ENCODE measurements around the gene PC. TPM values are rescaled to one million over a fixed set of nuclear protein-coding genes. Genes with fewer than 3 reads are reported as not detected.
A peak's percentile ranks its signal among the peaks of the same experiment; 100 is the strongest.

Gene PC
- total RNA-seq, 1 donor from 2014 or later = 49.1 TPM

- DNase-seq (ENCODE audit: extremely low spot score, unreplicated experiment) = peak; percentile 72
- no peak for TF ChIP-seq CTCF (IDR thresholded peaks at IDR 0.05)
- Mint-ChIP-seq H3K27me3 (ENCODE audit: unreplicated experiment) (no peaks in the 10 kb centered on the region), H3K27ac (ENCODE audit: unreplicated experiment) (no peak overlapping the region), H3K9me3 (ENCODE audit: unreplicated experiment) (no peaks in the 10 kb centered on the region), H3K4me3 (ENCODE audit: unreplicated experiment) (no peak overlapping the region), H3K4me1 (ENCODE audit: unreplicated experiment) (peaks cover 18% of the 10 kb centered on the region), H3K36me3 (ENCODE audit: unreplicated experiment) (peaks cover 15% of the 10 kb centered on the region)
These were observed 110.5 kb downstream of the PC start for GRCh38 chr11:66847461-66848232.

- Mint-ChIP-seq H3K27me3 (ENCODE audit: unreplicated experiment) (no peaks in the 10 kb centered on the region), H3K27ac (ENCODE audit: unreplicated experiment) (peak overlapping the region; percentile 10), H3K4me3 (ENCODE audit: unreplicated experiment) (peak overlapping the region; percentile 4), H3K9me3 (ENCODE audit: unreplicated experiment) (no peaks in the 10 kb centered on the region), H3K36me3 (ENCODE audit: unreplicated experiment) (peaks cover 13% of the 10 kb centered on the region), H3K4me1 (ENCODE audit: unreplicated experiment) (peaks cover 27% of the 10 kb centered on the region)
- DNase-seq (ENCODE audit: extremely low spot score, unreplicated experiment) = no peak
- no peak for TF ChIP-seq CTCF (IDR thresholded peaks at IDR 0.05)
These were observed 111.5 kb downstream of the PC start for GRCh38 chr11:66846671-66847091.

- H3K27ac Mint-ChIP-seq (ENCODE audit: unreplicated experiment) = no peak overlapping the region
- peaks cover 29% of the 10 kb centered on the region for H3K4me1 Mint-ChIP-seq (ENCODE audit: unreplicated experiment)
- H3K4me3 Mint-ChIP-seq (ENCODE audit: unreplicated experiment) = no peak overlapping the region
- H3K36me3 Mint-ChIP-seq (ENCODE audit: unreplicated experiment) = peaks cover 13% of the 10 kb centered on the region
- no peak for DNase-seq (ENCODE audit: extremely low spot score, unreplicated experiment)
- no peaks in the 10 kb centered on the region for H3K9me3 Mint-ChIP-seq (ENCODE audit: unreplicated experiment)
- H3K27me3 Mint-ChIP-seq (ENCODE audit: unreplicated experiment) = no peaks in the 10 kb centered on the region
- TF ChIP-seq CTCF (IDR thresholded peaks at IDR 0.05) = no peak
These were observed 112.3 kb downstream of the PC start for GRCh38 chr11:66845876-66846212.

GRCh38 chr11:66845143-66845875 is 112.9 kb downstream of the PC start:
- Mint-ChIP-seq H3K27me3 (ENCODE audit: unreplicated experiment) (no peaks in the 10 kb centered on the region), H3K27ac (ENCODE audit: unreplicated experiment) (peak overlapping the region; percentile 7), H3K4me3 (ENCODE audit: unreplicated experiment) (peak overlapping the region; percentile 38), H3K36me3 (ENCODE audit: unreplicated experiment) (peaks cover 10% of the 10 kb centered on the region), H3K4me1 (ENCODE audit: unreplicated experiment) (peaks cover 31% of the 10 kb centered on the region), H3K9me3 (ENCODE audit: unreplicated experiment) (no peaks in the 10 kb centered on the region)
- no peak for DNase-seq (ENCODE audit: extremely low spot score, unreplicated experiment)
- no peak for TF ChIP-seq CTCF (IDR thresholded peaks at IDR 0.05)

- peak overlapping the region; percentile 93 for H3K4me3 Mint-ChIP-seq (ENCODE audit: unreplicated experiment)
- no peak for TF ChIP-seq CTCF (IDR thresholded peaks at IDR 0.05)
- no peaks in the 10 kb centered on the region for H3K9me3 Mint-ChIP-seq (ENCODE audit: unreplicated experiment)
- no peak for DNase-seq (ENCODE audit: extremely low spot score, unreplicated experiment)
- H3K4me1 Mint-ChIP-seq (ENCODE audit: unreplicated experiment) = peaks cover 32% of the 10 kb centered on the region
- H3K27ac Mint-ChIP-seq (ENCODE audit: unreplicated experiment) = peak overlapping the region; percentile 91
- peaks cover 10% of the 10 kb centered on the region for H3K36me3 Mint-ChIP-seq (ENCODE audit: unreplicated experiment)
- H3K27me3 Mint-ChIP-seq (ENCODE audit: unreplicated experiment) = no peaks in the 10 kb centered on the region
These were observed 113.6 kb downstream of the PC start for GRCh38 chr11:66844496-66845142.

Measured in osteocyte (in vitro differentiated cells).